C4-2B (cell line): Measurements from ENCODE around the gene FAAP100.
A peak's percentile ranks its signal among the peaks of the same experiment; 100 is the strongest.

Source experiments
- H3K27ac ChIP-seq: fragments of 450-650 bp; 2 replicates; pipeline ENCODE4 v1.5.1; 2017
- ZFX ChIP-seq: fragments of 450-650 bp; IDR thresholded peaks from 2 replicates; pipeline ENCODE4 v1.6.1; 2017
- TF ChIP-seq, protein P1 (sequence below): fragments of 450-650 bp; conservative IDR thresholded peaks from 2 replicates; pipeline ENCODE4 v1.5.1; 2017; ENCODE audit warnings: mild to moderate bottlenecking

Gene FAAP100

GRCh38 chr17:81574643-81574956 lies 22.4 kb upstream of the FAAP100 start:
- TF ChIP-seq, protein P1, sequence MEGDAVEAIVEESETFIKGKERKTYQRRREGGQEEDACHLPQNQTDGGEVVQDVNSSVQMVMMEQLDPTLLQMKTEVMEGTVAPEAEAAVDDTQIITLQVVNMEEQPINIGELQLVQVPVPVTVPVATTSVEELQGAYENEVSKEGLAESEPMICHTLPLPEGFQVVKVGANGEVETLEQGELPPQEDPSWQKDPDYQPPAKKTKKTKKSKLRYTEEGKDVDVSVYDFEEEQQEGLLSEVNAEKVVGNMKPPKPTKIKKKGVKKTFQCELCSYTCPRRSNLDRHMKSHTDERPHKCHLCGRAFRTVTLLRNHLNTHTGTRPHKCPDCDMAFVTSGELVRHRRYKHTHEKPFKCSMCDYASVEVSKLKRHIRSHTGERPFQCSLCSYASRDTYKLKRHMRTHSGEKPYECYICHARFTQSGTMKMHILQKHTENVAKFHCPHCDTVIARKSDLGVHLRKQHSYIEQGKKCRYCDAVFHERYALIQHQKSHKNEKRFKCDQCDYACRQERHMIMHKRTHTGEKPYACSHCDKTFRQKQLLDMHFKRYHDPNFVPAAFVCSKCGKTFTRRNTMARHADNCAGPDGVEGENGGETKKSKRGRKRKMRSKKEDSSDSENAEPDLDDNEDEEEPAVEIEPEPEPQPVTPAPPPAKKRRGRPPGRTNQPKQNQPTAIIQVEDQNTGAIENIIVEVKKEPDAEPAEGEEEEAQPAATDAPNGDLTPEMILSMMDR, result no peak
- no peak for TF ChIP-seq ZFX
- peak overlapping the region; percentile 10; the same call in 1 of the 2 replicates for H3K27ac ChIP-seq

DNA sequence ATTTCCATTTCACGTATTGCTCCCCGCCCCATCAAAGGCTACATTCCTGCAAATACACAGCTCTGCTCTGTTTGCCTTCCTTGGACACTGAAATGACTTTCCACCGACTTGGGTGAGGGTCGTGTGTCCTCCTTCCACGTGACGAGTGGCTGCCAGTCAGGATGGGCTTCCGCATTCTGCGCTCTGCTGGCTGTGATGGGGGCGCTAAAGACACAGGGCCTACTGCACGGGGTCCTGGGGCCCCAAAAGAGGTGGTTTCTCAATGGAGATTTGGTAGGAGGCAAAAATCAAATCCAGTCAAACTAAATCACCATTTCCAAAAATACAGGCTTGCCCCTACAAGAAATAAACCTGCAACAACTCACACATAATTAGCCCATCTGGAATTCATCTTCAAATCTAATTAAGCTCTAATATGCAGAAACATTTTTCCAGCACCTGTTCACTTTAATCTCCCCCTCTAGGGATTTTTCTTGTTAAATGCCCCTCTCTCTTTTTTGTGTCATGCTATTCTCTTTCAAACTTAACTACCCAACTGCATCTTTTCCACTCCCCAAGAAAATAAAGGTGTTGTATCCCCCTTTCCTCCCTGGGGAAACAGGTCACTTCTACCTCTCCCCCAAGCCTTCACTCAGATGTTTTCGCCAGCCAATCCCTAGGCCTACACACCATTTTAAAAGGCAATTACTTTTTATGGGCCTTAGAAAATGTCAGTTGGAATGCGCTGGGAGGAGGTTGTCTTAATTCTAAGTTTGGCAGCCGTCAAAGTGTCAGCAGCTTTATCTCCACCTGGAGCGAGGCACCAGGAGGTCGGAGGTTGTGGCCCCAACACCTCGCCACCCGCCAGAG lies 21.9 kb upstream of the FAAP100 start:
- peak overlapping the region; percentile 10; the same call in 1 of the 2 replicates for H3K27ac ChIP-seq
- TF ChIP-seq, protein P1, result no peak
- TF ChIP-seq ZFX, result no peak

DNA sequence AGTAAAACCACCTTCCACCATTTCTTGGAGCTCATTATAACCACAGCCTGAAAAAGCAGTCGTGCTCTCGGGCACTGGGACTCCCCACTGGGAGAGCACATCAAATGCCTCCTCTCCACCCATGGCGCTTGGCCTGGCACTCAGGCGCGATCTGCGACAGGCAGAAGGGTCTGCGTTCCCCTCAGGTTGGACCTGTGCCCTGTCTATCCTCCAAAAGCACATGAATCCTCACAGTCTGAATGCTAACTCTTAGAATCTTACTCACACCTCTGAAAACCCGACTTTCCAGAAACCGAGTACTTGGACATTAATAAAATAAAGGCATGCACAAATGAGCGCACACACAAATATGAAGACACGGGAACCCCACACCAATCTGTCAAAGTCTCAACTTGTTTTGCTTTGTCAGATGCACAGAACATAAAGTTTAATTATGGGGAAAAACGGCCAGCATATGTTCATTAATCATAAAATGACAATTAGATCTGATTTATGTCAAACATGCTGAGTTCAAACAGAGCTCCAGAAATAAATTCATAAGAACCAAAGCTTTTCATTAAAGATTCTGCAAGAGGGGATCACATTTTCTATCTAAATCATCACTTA lies 20.5 kb upstream of the FAAP100 start:
- no peak overlapping the region for H3K27ac ChIP-seq
- TF ChIP-seq, protein P1, result no peak
- no peak for TF ChIP-seq ZFX

- H3K27ac ChIP-seq, result no peak overlapping the region
These were observed 18.8 kb upstream of the FAAP100 start for GRCh38 chr17:81570964-81571363.

DNA sequence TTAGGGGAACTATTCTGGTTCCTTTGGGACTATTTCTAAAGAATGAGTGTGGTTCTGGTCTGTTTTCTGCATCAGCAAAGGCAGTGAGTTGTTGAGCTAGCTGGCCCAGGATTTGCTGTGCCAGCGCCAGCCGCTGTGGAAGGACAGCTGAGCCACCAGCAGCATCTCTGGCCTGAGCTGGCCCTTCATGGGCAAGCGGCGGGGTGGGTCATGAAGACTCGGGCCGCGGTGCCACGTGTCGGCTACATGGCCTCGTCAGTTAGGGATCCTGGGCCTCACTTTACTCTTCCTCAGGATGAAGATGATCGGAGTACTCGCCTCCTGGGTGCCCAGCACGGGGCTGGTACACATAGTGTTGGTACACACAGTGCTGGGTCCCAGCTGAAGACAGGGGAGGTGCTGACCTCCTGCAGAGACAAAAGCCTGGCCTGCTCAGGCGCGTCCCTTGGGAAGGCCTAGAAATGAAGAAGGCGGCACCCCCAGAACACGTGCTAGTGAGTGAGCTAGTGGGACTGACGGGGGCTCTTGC lies 17.9 kb upstream of the FAAP100 start:
- no peak for TF ChIP-seq ZFX
- TF ChIP-seq, protein P1, result no peak
- no peak overlapping the region for H3K27ac ChIP-seq

More at GRCh38 chr17:81570964-81571363, 18.8 kb upstream of the FAAP100 start:
- TF ChIP-seq ZFX, result no peak
- TF ChIP-seq, protein P1, result no peak

DNA sequence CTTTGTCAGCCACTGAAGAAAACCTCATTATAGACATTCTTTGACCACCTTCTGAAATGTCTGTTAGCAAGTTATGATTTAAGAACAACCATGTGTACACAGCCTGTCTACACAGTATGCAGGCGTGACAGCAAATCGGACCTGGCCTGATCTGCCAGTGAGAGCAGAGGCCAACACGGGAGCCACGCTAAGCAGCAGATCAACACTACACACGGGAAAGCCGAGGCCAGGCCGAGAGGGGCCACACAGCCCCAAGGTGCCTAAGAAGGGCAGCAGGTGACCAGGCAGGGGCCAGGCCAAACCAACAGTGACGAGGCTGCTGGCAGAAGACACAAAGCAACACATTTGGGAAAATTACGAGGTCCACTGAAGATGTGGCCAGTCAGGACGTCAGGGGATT lies 16.3 kb upstream of the FAAP100 start:
- TF ChIP-seq, protein P1, result no peak
- TF ChIP-seq ZFX, result no peak
- peak overlapping the region; percentile 77; the same call in 1 of the 2 replicates for H3K27ac ChIP-seq

DNA sequence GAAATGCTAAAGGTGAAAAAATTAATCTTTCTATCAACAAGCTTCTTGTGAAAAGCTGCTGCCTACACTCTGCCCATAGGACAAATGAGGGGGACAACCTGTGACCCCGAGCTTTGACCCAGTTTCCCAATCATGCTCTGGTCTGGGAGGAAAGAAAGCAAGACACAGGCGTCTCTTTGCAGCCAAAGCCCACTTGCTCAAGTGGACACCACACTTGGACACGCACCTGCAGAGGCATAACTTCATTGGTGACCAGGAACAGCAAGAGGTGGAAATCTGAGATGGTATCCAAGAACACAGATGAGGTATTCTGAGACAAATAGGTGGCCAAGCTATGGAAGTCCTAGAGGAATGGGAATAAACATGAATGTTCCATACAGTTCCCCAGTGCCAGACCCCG lies 15.0 kb upstream of the FAAP100 start:
- TF ChIP-seq, protein P1, result no peak
- TF ChIP-seq ZFX, result no peak
- peak overlapping the region; percentile 77 for H3K27ac ChIP-seq
